Retinal pigment epithelial cell (primary cell): Measurements from ENCODE around the gene ULBP1.
"Not testable (repeated sequence)": the region's sequence is repeated elsewhere in the genome, so short reads cannot be mapped to it uniquely, and the experiment has no call there.

ENCODE experiments used
- DNase-seq: peaks from one replicate; pipeline ENCODE4 v3.0.0-alpha.2; 2010; ENCODE audit warnings: low read depth
- H3K4me3 ChIP-seq: 2 replicates; pipeline ENCODE4 v1.5.1; 2011; ENCODE audit warnings: mild to moderate bottlenecking, low read length, control low read depth, moderate library complexity
- TF ChIP-seq, protein P1 (sequence below): conservative IDR thresholded peaks from 2 replicates; pipeline ENCODE4 v1.5.1; 2011; ENCODE audit warnings: low read depth, low read length, control low read depth, inconsistent platforms

The ULBP1 gene

DNA sequence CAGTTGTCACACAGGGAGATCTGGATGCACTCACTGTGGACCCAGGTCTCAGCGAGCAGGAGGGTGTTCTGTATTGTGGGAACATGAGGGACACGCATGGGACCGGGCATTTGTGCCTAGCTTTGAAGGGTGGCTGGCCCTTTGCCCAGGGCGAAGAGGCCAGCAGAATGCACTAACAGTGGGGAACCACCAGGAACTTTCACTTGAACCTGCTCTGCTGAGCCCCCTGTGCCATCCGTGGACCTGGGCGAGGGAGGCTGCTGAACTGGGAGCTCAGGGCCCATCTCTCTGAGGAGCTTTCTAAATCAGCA is 23.1 kb upstream of the ULBP1 start:
- DNase-seq: no peak
- TF ChIP-seq, protein P1, sequence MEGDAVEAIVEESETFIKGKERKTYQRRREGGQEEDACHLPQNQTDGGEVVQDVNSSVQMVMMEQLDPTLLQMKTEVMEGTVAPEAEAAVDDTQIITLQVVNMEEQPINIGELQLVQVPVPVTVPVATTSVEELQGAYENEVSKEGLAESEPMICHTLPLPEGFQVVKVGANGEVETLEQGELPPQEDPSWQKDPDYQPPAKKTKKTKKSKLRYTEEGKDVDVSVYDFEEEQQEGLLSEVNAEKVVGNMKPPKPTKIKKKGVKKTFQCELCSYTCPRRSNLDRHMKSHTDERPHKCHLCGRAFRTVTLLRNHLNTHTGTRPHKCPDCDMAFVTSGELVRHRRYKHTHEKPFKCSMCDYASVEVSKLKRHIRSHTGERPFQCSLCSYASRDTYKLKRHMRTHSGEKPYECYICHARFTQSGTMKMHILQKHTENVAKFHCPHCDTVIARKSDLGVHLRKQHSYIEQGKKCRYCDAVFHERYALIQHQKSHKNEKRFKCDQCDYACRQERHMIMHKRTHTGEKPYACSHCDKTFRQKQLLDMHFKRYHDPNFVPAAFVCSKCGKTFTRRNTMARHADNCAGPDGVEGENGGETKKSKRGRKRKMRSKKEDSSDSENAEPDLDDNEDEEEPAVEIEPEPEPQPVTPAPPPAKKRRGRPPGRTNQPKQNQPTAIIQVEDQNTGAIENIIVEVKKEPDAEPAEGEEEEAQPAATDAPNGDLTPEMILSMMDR: no peak
- no peak overlapping the region for H3K4me3 ChIP-seq

DNA sequence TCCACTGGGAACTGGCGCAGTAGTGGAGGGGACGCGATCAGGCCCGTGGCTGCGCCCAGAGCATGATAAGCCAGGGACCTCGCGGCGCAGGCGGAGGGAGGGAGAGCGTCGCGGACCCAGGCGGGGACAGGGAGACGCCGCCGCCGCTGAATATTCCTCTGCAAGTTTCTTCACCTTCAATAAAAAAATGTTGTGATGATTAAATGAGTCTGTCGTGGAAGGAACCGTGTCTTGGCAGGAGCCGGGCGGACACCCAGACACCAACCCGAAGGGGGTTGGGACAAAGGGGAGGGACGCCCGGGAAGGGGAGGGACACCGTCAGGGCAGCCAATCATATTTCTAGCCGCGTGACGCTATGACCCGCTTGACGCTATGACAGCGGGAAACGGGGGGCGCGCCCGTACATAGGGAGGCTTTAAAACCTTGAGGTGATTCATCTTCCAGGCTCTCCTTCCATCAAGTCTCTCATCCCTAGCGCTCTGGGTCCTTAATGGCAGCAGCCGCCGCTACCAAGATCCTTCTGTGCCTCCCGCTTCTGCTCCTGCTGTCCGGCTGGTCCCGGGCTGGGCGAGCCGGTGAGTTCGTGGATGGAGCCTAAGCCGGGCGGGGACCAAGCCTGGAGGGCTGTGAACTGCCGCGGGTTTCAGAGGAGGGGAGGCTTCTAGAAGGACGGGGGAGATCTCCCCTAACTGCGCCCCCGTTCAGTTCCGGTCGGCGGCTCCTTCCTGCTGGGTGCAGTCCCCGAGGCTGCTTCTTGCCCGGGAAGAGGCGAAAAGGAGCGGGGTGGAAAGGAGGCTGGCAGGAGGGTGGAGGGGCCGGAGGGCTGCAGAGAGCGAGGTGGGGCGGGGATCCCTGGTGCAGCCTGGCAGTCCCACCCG is 21.9 kb upstream of the ULBP1 start, which contains the start of gene ULBP2:
Gene ULBP2, plus strand, starts transcription at position 432 of the 878 bp plus-strand sequence. Its CDS starts 59 bp downstream, at position 491.
- TF ChIP-seq, protein P1: no peak
- peak within 1 kb of the TSS; percentile 69 for H3K4me3 ChIP-seq
- DNase-seq: peak; percentile 70

DNA sequence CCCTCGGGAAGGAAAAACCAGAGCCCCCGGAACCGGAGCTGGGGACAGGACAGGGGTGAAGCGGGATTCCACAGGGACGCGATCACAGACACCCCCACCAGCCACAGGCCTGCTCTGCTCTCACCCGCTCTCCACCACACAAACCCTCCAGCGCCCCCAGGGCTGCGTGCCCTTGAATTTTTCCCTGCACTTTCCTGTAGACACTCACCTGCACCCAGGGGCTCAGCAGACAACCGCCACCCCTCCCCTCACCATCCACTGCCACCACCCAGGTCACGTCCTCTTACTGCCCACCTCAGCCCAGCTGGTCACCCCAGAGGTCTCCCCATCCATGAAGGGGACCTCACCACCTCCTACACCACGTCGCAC is 21.3 kb upstream of the ULBP1 start:
- TF ChIP-seq, protein P1: no peak
- H3K4me3 ChIP-seq: peak overlapping the region; percentile 69
- DNase-seq: no peak

DNA sequence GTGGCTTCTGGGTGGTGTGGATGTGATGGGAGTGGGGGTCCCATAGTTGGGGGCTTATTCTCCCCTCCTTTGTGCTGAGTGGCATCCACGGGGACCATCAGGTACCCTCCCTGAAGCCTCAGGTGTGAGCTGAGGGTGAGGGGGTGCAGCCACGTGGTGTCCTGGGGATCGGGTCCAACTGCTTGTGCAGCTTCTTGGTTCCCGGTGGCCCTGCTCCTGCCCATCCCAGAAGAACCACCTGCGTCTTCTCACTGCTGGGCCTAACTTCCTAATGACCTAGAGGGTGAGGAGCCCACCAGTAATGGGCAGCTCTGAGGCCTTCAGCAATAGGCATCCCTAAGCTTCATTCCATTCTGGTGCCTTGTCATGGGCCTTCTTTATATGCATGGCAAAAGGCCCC is 20.4 kb upstream of the ULBP1 start:
- not testable (repeated sequence) for H3K4me3 ChIP-seq, DNase-seq

DNA sequence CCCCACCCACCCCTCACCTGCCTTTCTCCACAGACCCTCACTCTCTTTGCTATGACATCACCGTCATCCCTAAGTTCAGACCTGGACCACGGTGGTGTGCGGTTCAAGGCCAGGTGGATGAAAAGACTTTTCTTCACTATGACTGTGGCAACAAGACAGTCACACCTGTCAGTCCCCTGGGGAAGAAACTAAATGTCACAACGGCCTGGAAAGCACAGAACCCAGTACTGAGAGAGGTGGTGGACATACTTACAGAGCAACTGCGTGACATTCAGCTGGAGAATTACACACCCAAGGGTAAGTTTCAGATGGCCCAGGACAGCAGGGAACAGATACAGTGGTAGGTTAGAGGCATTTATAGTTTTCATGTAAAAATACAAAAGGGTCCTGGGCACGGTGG is 18.5 kb upstream of the ULBP1 start:
- DNase-seq, H3K4me3 ChIP-seq: not testable (repeated sequence)

DNA sequence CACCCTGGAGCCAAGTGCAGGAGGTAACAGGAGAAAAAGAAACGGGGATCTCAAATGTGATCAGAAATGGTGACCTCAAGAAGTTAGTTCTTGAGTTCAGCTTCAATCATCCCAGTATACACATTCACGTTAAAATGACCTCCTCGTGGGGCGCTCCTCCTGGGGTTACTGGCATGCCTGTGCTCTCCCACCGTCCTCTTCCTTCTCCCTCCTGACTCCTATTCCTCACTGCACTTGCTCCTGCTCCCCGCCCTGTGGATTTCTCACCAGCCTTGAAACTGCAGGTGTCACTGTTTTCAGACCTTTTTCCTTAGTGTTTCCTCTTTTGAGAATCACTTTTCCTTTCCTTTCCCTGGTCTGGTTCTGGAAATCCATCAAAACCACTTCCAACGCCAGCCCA is 17.1 kb upstream of the ULBP1 start:
- not testable (repeated sequence) for DNase-seq, H3K4me3 ChIP-seq

DNA sequence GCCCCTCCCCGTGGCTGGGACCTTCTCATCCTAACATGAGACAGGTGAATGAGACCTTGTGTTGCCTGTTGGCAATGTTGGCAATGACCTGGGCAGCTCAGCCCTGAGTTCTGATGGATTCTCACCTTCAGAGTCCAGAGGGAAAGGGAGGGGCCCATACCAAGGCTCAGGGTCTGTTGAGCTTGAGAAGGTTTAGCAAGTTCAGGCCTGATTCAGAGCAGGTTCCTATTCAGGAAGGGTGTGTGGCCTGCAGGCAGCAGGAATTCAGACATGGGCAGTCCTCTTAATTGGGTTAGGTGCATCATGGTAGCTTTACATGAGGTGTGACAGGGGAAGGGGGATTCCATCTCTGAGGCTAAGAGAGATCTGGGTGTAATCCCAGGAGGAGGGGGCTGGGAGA is 16.2 kb upstream of the ULBP1 start:
- not testable (repeated sequence) for DNase-seq, H3K4me3 ChIP-seq

DNA sequence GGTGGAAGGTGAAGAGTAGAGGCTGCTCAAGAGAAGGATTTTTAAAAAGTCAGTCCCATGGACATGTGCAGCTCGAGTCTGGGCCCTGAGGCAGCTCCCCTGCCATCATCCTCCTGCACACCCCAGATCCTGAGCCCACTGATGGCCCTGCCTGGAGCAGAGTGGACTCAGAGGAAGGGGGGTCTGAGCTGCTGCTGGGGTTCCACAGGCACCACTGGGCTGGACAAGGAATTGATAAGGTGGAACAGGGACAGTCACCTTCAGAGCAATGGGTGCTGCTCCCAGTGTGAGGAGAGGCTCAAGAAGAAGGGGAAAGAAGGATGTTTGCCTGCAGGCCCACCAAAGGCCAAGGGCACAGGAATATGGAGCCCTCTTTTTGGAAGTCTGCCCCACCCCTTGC is 15.7 kb upstream of the ULBP1 start:
- TF ChIP-seq, protein P1: no peak
- H3K4me3 ChIP-seq: no peak overlapping the region
- no peak for DNase-seq

DNA sequence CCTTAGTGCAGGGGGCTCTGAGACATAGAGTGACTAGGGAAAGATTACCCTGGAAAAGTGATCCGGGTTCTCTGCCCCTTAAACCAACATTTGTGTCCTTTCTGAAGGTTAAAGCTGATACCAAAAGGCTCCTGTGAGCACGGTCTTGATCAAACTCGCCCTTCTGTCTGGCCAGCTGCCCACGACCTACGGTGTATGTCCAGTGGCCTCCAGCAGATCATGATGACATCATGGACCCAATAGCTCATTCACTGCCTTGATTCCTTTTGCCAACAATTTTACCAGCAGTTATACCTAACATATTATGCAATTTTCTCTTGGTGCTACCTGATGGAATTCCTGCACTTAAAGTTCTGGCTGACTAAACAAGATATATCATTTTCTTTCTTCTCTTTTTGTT is 15.1 kb upstream of the ULBP1 start:
- DNase-seq: no peak
- no peak overlapping the region for H3K4me3 ChIP-seq
- TF ChIP-seq, protein P1: no peak
